ENCODE results near the gene MRGPRF. TPM values are rescaled to one million over a fixed set of nuclear protein-coding genes. Genes with fewer than 3 reads are reported as not detected.
"Not testable (repeated sequence)": the region's sequence is repeated elsewhere in the genome, so short reads cannot be mapped to it uniquely, and the experiment has no call there.

MRGPRF gene
- total RNA-seq, 4 donors from 2014 or later: 4.2 to 21.9 (median 5.2) TPM

- H3K27ac ChIP-seq: no peak overlapping the region
- no peaks in the 10 kb centered on the region for H3K9me3 ChIP-seq
- no peak for DNase-seq
- TF ChIP-seq, protein P1, sequence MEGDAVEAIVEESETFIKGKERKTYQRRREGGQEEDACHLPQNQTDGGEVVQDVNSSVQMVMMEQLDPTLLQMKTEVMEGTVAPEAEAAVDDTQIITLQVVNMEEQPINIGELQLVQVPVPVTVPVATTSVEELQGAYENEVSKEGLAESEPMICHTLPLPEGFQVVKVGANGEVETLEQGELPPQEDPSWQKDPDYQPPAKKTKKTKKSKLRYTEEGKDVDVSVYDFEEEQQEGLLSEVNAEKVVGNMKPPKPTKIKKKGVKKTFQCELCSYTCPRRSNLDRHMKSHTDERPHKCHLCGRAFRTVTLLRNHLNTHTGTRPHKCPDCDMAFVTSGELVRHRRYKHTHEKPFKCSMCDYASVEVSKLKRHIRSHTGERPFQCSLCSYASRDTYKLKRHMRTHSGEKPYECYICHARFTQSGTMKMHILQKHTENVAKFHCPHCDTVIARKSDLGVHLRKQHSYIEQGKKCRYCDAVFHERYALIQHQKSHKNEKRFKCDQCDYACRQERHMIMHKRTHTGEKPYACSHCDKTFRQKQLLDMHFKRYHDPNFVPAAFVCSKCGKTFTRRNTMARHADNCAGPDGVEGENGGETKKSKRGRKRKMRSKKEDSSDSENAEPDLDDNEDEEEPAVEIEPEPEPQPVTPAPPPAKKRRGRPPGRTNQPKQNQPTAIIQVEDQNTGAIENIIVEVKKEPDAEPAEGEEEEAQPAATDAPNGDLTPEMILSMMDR (IDR thresholded peaks at IDR 0.05): no peak
- no peak for TF ChIP-seq POLR2A (IDR thresholded peaks at IDR 0.05)
- no peaks in the 10 kb centered on the region for H3K36me3 ChIP-seq
- H3K4me3 ChIP-seq: no peak overlapping the region
- H3K4me1 ChIP-seq: no peaks in the 10 kb centered on the region
- H3K27me3 ChIP-seq: no peaks in the 10 kb centered on the region
These were observed 34.5 kb downstream of the MRGPRF start for GRCh38 chr11:68978626-68978930.

DNA sequence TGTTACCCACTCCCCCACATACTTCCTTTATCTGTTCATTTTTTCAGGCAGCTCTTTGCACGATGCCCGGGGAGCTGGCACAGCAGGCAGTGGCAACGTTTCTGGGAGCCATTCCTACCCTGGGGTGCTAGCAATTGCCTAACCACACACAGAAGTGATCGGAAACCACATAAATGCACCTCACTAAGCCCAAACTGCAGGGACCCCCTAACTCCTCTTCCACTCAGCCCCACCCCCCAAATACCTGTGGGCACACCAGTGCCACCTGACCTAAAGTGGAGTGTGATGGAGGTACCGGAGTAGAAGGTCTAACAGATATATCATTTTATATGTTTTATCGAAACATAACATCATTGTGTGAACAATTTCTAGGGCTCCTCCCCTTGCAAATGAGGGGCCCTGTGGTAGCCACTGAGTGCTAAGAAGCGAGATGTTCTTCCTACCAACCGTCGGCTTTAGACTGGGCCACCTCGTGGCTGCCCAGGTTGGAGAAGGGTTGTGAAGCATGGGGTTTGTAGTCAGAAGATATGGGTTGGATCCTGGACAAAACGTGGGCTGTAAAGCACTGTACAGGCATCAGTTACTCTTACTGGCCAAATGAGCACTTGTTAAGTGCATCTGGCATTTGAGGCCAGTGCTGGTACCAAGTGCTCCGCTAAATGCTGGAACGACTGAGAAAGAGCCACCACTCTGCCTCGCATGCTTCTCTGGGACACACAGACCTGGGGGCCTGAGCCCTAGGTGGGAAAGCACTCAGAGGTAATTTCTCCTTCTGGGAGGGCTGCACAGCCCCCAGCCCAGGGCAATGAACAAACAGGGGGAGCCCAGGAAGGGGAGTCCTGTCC, 35.0 kb downstream of the MRGPRF start:
- H3K9me3 ChIP-seq: no peaks in the 10 kb centered on the region
- H3K27me3 ChIP-seq: no peaks in the 10 kb centered on the region
- peak in 1 of 3 donors; percentile 13 for DNase-seq
- H3K27ac ChIP-seq: no peak overlapping the region
- H3K4me3 ChIP-seq: no peak overlapping the region
- no peaks in the 10 kb centered on the region for H3K36me3 ChIP-seq
- H3K4me1 ChIP-seq: no peaks in the 10 kb centered on the region
- TF ChIP-seq POLR2A (IDR thresholded peaks at IDR 0.05): no peak
- TF ChIP-seq, protein P1 (IDR thresholded peaks at IDR 0.05): no peak

DNA sequence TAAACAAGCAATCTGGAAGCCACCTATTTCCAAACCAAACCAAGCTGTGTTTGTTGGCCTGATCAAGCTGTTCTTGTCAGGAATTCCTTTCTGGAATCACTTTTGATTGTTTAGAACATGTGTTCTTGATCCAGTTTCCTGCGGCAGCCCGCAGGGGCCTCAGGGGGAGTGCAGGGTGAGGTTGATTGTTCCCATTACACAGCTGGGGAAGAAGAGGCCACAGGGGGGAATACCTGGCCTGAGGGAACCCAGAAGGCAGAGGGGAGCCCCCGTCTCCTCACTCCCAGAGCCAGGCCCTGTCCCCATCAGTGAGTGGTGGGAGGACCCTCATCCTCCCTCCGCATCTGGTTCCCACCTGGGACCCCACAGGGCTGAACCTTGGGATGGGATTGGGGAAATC, 36.5 kb downstream of the MRGPRF start:
- Histone ChIP-seq H3K4me1 (no peaks in the 10 kb centered on the region), H3K9me3 (no peaks in the 10 kb centered on the region), H3K4me3 (no peak overlapping the region), H3K27ac (no peak overlapping the region), H3K27me3 (no peaks in the 10 kb centered on the region), H3K36me3 (no peaks in the 10 kb centered on the region)
- TF ChIP-seq, protein P1 (IDR thresholded peaks at IDR 0.05): no peak
- TF ChIP-seq POLR2A (IDR thresholded peaks at IDR 0.05): no peak
- peak in 1 of 3 donors; percentile 15 for DNase-seq

DNA sequence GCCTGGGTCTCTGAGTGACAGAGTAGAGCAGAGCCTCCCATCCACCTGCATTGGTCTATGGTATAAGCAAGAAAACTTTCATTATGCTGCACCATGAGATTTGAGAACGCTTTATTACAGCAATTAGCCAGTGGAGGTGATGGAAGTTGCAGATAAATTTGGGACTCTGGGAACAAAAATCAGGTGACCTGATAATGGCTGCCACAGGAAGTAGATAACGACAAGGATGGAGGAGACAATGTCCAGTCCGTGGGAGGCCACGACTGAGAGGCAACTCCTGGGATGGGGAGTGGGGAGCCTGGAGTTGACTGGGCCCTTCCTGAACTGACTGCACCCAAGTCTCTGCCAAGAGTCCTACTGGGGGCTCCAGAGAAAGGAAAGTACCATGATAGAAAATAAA, 37.0 kb downstream of the MRGPRF start:
- peak in 1 of 3 donors; percentile 4 for DNase-seq
- TF ChIP-seq, protein P1 (IDR thresholded peaks at IDR 0.05): no peak
- no peak for TF ChIP-seq POLR2A (IDR thresholded peaks at IDR 0.05)
- no peaks in the 10 kb centered on the region for H3K36me3 ChIP-seq
- no peaks in the 10 kb centered on the region for H3K9me3 ChIP-seq
- no peaks in the 10 kb centered on the region for H3K4me1 ChIP-seq
- no peak overlapping the region for H3K4me3 ChIP-seq
- no peaks in the 10 kb centered on the region for H3K27me3 ChIP-seq
- no peak overlapping the region for H3K27ac ChIP-seq

GRCh38 chr11:68974421-68975194, 38.4 kb downstream of the MRGPRF start:
- Histone ChIP-seq H3K36me3 (no peaks in the 10 kb centered on the region), H3K4me1 (no peaks in the 10 kb centered on the region), H3K4me3 (no peak overlapping the region), H3K27me3 (no peaks in the 10 kb centered on the region), H3K27ac (no peak overlapping the region), H3K9me3 (no peaks in the 10 kb centered on the region)
- TF ChIP-seq, protein P1 (IDR thresholded peaks at IDR 0.05): no peak
- no peak for TF ChIP-seq POLR2A (IDR thresholded peaks at IDR 0.05)
- peak in 2 of 3 donors; percentile 10 to 37 for DNase-seq

- not testable (repeated sequence) for H3K4me3 ChIP-seq, H3K4me1 ChIP-seq, H3K36me3 ChIP-seq, H3K27ac ChIP-seq, H3K9me3 ChIP-seq, H3K27me3 ChIP-seq
- DNase-seq: peak in 2 of 3 donors; percentile 3 to 4
These were observed 39.3 kb downstream of the MRGPRF start for GRCh38 chr11:68973706-68974105.

All from Peyer's patch (tissue), 4 donors.